HG03045 (cell line): Measurements from ENCODE around the gene PRXL2C.
A peak's percentile ranks its signal among the peaks of the same experiment; 100 is the strongest.
"Not testable (repeated sequence)": the region's sequence is repeated elsewhere in the genome, so short reads cannot be mapped to it uniquely, and the experiment has no call there.

Experiments used
- ATAC-seq: cut with Tn5 transposase; IDR thresholded peaks from one replicate; pipeline ENCODE4 v1.9.1; 2021; ENCODE audit warnings: mild to moderate bottlenecking, moderate library complexity; ENCODE audit not compliant: unreplicated experiment

The PRXL2C gene, protein sequence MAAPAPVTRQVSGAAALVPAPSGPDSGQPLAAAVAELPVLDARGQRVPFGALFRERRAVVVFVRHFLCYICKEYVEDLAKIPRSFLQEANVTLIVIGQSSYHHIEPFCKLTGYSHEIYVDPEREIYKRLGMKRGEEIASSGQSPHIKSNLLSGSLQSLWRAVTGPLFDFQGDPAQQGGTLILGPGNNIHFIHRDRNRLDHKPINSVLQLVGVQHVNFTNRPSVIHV

DNA sequence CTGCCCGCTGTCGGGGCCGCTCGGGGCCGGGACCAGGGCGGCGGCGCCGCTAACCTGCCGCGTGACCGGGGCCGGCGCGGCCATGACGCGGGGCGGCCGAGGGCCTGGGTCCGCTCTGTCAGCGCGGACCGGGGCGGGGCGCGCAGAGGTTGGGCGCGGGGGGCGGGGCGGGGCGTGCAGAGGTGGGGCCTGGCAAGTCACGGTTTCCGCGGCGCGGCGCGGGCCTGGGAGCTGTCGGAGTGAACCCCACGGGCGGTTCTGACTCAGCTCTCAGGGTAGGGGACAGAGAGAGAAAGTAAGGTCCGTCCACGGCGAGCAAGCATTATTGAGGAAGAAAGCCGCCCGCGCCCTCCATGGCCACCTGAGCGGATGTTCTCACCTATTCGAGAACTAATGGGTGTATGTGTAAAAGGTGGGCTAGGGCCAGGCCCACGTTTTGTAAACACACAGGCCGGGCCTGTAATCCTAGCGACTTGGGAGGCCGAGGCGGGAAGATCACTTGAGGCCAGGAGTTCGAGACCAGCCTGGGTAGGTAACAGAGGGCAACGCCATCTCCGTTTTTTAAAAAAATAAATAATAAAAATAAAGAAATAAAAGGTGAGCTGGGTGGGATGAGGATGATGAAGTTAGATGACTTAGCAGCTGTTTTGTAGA is at the start of gene PRXL2C:
PRXL2C (minus strand) TSS at position 120 of the 654 bp plus-strand sequence; CDS start at position 84, 36 bp downstream.
- peak; percentile 85 for ATAC-seq

DNA sequence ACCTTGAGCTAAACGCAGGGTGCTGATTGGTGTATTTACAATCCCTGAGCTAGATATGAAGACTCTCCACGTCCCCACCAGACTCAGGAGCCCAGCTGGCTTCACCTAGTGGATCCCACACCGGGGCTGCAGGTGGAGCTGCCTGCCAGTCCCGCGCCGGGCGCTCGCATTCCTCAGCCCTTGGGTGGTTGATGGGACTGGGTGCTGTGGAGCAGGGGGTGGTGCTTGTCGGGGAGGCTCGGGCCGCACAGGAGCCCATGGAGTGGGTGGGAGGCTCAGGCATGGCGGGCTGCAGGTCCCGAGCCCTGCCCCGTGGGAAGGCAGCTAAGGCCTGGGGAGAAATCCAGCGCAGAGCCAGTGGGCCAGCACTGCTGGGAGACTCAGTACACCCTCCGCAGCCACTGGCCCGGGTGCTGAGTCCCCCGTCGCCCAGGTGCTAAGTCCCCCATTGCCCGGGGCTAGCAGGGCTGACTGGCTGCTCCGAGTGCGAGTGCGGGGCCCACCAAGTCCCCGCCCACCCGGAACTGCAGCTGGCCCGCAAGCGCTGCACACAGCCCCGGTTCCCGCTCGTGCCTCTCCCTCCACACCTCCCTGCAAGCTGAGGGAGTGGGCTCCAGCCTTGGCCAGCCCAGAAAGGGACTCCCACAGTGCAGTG is 45.7 kb upstream of the PRXL2C start:
- not testable (repeated sequence) for ATAC-seq

DNA sequence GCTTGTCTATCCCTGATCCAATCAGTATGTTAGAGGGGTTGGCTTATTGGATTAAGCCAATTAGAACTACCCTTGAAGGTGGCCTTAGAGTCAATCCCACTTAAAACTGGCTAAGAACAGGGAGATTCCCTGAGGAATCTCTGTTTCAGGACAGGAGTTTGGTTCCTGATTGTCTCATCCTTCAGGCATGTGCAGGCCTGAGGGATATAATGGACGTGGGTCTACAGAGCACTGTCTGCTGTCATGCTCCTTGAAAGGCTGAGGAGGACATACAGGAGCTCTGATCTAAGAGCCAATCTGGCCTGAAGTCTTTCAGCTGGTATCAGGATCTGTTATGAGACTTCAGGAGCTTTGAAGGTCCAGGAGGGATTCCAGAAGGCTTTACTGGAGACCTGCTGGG is 36.2 kb upstream of the PRXL2C start:
- ATAC-seq = no peak

DNA sequence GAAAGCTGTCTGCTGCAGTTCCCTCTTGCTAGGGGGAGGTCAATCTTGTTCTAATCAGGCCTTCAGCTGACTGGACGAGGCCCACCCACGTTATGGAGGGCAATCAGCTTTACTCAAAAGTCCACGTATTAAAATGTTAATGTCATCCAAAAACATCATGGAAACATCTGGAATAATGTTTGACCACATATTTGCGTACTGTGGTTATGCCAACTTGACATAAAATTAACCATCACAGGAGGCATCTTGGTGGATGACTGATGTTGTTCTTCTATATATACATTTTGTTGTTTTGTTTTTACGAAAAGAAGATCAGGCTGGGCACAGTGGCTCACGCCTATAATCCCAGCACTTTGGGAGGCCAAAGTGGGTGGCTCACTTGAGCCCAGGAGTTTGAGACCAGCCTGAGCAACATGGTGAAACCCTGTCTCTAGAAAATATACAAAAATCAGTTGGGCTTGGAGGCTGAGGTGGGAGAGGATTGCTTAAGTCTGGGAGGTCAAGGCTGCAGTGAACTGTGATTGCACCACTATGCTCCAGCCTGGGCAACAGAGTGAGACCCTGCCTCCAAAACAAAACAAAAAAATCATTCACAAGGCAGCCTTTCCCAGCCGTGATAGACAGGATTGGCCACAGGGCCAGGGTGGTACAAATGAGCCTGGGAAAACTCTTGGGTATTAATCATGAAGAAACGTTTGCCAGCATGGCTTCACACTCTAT is 33.8 kb upstream of the PRXL2C start:
- no peak for ATAC-seq

DNA sequence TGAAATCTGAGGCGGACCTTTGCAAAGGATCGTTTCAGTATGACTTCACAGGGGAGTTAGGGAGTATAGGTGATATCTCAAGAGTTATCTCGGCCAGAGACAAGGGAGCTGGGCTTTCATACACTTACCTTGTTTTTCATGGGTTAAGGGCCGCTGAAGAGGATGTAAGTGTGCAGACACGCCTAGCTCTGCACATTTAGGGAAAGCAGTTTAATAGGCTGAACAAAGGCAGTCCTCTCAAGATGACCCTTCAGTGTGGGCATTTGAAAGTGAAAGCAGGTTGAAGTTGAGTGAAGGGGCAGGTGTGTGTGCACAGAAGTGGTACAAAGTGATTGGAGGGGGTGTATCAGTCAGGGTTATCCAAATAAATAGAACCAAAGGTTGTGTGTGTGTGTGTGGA is 33.1 kb upstream of the PRXL2C start:
- ATAC-seq = no peak

DNA sequence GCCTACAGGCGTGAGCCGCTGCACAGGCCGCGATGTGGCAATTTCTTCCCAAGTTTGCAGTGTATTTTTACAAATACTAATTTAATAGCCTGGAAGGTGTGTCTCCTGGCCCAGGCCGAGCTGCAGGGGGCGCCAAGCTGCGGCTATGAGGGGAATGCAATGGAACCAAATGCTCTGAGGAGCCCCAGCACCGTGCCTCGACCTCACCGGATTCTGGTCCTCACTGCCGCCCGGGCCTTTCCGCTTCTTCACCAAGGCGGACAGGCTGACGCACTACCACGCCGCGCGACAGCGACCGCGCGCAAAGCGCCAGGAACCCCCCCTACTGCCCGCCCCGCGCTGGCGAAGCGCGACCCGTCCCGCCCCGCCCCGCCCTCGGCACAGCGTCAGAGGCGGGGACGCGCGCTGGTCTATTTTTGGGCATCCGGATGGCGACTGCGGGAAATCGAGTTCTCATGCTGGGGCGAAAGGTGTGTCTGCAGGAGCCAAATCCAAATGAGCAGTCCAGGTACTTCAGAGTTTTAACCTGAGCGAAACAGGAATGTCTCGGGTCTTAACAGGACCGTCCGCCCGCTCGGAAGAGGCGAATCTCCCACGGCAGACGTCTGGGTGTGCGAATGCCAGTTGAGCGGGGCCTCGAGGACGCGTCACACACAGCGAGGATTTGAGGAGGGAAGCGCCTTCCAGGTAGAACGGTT is 31.7 kb upstream of the PRXL2C start:
- ATAC-seq = no peak

DNA sequence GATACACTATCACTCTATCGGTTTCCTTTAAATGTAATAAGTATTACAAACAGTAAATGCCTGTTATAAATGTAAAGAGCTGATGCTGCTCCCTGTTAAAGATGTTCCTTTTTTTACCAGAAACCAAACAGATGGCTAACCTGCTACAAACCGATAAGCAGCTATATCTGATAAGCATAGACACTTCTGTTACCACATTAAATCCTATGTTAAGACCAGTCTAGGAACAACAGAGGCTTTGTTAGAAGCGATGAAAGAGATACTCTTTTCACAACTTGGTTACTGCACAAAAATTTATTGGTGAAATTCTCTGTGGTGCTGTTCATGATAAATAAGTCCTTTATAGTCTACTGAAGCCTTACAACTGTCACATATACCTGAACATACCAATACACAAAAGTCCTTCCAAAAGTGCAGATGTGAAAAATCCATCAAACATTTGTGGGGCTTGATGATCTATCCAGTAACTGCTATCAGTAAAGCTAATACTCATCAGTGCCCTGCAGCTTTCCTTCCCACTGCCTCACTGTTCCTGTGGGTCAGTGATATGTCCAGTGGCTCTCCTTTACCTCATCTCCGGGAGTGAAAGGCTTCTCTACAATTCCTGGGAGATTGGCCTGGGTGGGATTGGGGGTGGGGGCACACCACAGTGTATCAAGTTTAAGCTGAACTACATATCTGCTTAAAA is 25.8 kb upstream of the PRXL2C start:
- no peak for ATAC-seq

DNA sequence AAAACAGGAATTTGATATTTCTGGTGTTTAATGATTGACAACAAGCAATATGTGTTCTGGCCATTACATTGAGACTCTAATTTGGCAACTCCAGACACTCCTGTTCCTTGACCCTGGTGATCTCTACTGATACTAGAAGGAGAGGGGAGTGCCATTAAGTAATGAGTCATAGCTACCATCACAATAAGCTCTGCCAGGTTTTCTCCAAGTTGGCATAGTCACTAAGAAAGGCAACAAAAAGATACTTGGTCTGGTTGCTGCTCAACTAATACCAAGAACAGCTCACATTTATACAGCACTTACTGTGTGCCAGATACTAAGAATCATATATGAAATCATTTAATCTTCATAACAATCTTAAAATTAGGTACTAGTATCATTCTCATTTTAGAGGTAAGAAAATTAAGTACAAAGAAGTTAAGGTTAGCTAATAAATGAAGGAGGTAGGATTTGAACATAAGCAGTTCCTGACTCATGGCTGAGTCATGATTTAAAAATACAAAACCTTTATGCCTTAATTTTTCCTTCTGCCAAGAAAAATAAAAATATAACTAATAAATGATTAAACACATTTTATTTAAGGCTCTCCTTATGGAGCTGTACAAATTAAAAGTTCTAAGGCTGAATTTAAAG is 19.9 kb upstream of the PRXL2C start:
- no peak for ATAC-seq

DNA sequence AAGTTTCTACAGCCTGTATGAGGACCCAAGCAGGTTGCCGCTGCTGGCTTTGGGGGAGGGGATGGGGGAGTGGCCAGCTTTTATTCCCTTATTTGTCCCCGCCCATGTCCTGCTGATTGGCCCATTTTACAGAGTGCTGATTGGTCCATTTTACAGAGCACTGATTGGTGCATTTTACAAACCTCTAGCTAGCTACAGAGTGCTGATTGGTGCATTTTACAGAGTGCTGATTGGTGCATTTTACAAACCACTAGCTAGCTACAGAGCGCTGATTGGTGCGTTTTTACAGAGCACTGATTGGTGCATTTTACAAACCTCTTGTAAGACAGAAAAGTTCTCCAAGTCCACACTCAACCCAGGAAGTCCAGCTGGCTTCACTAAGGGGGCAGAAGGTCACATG is 18.7 kb upstream of the PRXL2C start:
- ATAC-seq = not testable (repeated sequence)

DNA sequence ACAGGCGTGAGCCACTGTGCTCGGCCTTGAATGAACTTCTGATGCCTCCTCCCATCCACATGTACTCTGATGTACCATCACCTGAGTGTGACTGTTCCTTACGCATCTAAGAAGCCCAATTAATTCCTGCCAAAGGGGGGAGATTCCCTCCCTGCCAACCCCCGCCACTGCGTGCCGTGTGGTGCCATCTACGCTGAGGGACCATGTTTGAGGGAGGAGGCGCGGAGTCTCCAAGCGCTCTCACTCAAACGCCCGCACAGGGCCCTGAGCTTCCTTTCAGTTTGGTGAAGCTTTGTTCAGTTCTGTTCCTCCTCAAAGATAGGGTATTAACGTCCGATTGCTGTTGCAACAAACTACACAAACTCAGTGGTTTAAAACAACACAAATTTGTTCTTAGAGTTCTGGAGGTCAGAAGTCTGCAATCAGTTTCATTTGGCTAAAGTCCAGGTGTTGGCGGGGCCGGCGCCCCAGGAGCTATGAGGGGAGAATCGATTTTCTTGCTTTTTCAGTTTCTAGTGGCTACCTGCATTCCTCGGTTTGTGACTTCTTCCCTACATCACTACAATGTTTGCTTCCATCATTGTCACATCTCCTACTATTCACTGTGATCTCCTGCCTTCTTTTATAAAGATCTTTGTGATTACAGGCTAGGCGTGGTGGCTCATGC is 13.9 kb upstream of the PRXL2C start:
- no peak for ATAC-seq

DNA sequence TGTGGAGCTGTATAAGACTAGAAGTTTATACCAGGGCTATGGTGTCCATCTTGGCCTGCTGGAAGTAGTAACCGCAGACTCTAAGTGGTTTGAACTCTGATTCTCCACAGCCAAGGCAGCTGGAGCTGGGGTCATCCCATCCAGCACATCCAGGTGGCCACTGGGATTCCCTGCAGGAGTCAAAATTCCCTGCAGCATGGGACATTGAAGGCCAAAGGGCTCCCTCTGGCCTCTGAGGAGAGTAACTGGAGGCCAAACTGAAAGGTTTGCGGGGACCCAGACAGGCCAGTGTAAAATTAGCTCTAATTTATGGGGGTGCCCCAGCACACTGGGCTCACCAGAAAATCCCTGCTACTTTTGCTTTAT is 12.2 kb upstream of the PRXL2C start:
- ATAC-seq = no peak

DNA sequence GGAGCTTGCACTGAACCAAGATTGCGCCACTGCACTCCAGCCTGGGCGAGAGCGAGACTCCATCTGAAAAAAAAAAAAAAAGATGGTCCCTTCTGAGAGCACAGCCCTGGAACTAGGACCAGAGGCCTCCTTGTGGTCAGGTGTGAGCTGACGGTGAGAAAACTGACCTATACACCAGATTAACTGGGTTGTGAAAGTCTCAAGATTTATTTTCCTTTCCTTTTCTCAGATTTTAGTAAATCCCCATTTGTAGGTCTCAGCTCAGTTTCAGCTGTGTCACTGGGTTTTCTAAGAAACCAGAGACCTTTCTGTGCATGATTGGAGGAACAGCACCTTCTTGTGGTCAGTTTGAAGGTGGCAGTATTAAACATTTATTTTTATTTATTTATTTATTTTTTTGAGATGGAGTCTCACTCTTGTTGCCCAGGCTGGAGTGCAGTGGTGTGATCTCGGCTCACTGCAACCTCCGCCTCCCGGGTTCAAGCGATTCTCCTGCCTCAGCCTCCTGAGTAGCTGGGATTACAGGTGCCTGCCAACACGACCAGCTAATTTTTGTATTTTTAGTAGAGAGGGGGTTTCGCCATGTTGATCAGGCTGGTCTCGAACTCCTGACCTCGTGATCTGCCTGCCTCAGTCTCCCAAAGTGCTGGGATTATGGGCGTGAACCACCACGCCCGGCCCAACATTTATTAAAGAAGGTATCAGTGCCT is 11.7 kb upstream of the PRXL2C start:
- ATAC-seq = not testable (repeated sequence)

DNA sequence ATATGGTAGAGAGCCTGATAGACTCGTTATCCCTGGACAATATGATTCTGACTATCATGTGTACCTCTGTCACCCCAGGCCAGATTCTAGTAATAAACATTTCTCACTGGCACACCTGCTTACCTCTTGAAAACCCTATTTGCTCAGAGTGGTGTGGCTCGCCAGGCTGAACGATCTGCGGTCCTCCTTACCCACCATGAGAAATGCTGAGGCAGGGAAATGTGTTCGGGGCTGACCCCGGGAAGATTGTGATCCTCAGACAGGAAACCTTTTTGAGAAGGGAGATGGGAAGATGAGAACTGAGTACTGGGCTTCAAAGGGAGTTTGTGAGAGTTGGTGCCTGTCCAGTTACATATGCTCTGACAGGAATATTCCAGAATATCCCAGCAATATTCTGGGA is 10.7 kb upstream of the PRXL2C start:
- no peak for ATAC-seq

DNA sequence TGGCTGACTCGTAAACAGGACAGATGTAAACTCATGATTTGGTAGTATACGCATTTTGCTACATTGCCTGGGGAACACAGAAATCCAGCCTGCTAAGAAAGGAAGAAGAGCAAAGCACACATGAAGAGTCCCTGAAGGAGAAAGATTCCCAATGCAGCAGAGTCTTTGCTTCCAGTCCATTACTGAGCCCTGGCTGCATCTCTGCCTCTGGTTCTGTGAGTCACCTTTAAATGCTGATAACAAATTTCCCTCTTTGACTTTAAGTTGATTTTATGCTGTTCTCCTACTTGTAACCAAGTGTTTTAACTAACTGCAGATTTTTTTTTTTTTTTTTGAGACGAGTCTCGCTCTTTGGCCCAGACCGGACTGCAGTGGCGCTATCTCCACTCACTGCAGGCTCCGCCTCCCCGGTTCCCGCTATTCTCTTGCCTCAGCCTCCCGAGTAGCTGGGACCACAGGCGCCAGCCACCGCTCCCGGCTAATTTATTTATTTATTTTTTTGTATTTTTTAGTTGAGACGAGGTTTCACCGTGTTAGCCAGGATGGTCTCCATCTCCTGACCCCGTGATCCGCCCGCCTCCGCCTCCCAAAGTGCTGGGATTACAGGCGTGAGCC is 8.5 kb upstream of the PRXL2C start:
- ATAC-seq = no peak

DNA sequence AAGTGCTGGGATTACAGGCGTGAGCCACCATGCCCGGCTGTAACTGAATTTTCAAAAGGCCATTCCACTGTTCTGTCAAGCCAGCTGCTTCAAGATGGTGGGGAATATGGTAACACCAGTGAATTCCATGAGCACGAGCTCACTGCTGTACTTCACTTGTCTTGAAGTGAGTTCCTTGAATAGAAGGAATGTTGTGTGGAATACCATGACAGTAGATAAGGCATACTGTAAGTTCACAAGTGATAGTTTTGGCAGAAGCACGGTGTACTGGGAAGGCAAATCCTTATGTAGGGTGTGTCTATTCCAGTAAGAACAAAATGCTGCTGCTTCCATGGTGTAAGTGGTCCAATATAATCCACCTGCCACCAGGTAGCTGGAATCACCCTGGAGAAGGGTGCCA is 6.6 kb upstream of the PRXL2C start:
- ATAC-seq = no peak

DNA sequence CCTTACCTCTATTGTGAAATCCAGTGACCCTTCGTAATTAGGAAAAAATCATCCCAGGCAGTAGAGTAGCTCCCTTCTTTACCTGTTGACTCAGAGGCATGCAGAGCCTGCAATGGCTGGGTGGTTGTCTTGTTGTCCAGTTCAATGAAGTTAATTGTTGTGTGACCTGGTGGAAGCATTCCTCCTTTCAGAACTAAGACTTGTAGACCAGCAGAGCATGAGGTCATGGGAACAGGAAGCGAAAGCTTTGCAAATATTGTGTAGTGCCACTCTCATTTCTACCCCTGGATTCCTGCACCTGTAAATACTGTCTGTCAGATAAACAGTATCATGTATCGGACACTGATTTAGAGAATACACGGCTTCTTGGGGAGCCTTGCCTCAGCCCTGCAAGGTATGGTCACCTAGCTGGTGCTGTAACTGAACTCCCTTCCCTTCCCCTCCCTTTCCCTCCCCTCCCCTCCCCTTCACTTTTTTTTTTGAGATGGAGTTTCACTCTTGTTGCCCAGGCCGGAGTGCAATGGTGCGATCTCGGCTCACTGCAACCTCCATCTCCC is 5.7 kb upstream of the PRXL2C start:
- ATAC-seq = no peak

DNA sequence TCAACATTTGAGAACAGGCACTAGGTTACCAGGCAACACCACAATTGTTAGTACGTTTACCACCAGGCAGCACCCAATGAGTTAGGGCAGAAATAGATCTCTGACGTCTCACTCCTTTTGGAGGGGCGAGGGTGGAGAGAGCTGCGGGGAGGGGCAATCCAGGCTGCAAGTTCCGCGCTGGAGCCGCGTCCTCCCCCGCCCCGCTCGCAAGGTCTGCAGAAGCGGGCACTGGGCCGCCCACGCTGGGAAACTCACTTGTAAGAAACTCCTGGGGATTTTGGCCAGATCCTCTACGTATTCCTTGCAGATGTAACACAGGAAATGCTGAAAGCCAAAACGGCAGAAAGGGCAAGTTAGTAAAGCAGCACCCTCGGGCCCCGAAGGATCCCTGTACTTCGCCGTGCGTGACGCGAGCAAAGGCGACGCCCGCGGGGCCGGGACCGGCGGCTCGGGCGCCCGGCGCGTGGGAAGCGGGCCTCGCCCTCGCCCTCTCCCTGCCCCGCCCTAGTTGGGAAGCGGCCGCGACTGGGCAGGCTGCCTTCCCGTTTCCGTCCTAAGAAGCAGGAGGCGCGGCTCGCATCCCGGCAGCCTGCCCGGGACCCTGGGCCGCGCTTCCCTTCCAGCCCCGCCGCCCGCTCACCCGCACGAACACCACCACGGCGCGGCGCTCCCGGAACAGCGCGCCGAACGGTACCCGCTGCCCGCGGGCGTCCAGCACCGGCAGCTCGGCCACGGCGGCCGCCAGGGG is 493 bp downstream of the PRXL2C start:
- ATAC-seq = peak; percentile 70
